GM19438 (cell line): ENCODE data around the gene HCN3.
"Not testable (repeated sequence)": the region's sequence is repeated elsewhere in the genome, so short reads cannot be mapped to it uniquely, and the experiment has no call there.

ENCODE experiments used
- ATAC-seq: cut with Tn5 transposase; IDR thresholded peaks from one replicate; pipeline ENCODE4 v1.9.1; 2021; ENCODE audit warnings: low read depth; ENCODE audit not compliant: unreplicated experiment

The HCN3 gene

GRCh38 chr1:155277070-155277901 lies at the start of gene HCN3:
HCN3 (plus strand) TSS chr1:155277463; CDS start chr1:155277591, 128 bp downstream.
- ATAC-seq, result peak; percentile 53

GRCh38 chr1:155228096-155228427 lies 49.2 kb upstream of the HCN3 start:
- no peak for ATAC-seq

GRCh38 chr1:155231302-155231701 lies 46.0 kb upstream of the HCN3 start:
- not testable (repeated sequence) for ATAC-seq

- not testable (repeated sequence) for ATAC-seq
Measured at GRCh38 chr1:155232001-155232978, 45.0 kb upstream of the HCN3 start.

GRCh38 chr1:155233502-155233901 lies 43.8 kb upstream of the HCN3 start:
- not testable (repeated sequence) for ATAC-seq

- not testable (repeated sequence) for ATAC-seq
Measured at GRCh38 chr1:155235375-155235774, 41.9 kb upstream of the HCN3 start.

- ATAC-seq, result no peak
Measured at GRCh38 chr1:155236451-155236850, 40.8 kb upstream of the HCN3 start.

GRCh38 chr1:155241069-155241679 lies 36.1 kb upstream of the HCN3 start:
- ATAC-seq, result no peak

- no peak for ATAC-seq
Measured at GRCh38 chr1:155241841-155242264, 35.4 kb upstream of the HCN3 start.

GRCh38 chr1:155242805-155243358 lies 34.4 kb upstream of the HCN3 start:
- ATAC-seq, result no peak

- ATAC-seq, result peak; percentile 78
Measured at GRCh38 chr1:155244368-155245162, 32.7 kb upstream of the HCN3 start.

GRCh38 chr1:155245163-155245524 lies 32.1 kb upstream of the HCN3 start:
- no peak for ATAC-seq

GRCh38 chr1:155246796-155247195 lies 30.5 kb upstream of the HCN3 start:
- not testable (repeated sequence) for ATAC-seq

- ATAC-seq, result no peak
Measured at GRCh38 chr1:155247667-155248553, 29.4 kb upstream of the HCN3 start.

- ATAC-seq, result peak; percentile 10
Measured at GRCh38 chr1:155250246-155250632, 27.0 kb upstream of the HCN3 start.

GRCh38 chr1:155250633-155251449 lies 26.4 kb upstream of the HCN3 start:
- ATAC-seq, result peak; percentile 70

GRCh38 chr1:155251566-155251965 lies 25.7 kb upstream of the HCN3 start:
- ATAC-seq, result no peak

- no peak for ATAC-seq
Measured at GRCh38 chr1:155253208-155253607, 24.1 kb upstream of the HCN3 start.
